Measurements from ENCODE around the gene DAPK3. TPM values are rescaled to one million over a fixed set of nuclear protein-coding genes. Genes with fewer than 3 reads are reported as not detected.
A peak's percentile ranks its signal among the peaks of the same experiment; 100 is the strongest.

Gene DAPK3
- total RNA-seq, 1 donor from 2014 or later: 105 TPM

DNA sequence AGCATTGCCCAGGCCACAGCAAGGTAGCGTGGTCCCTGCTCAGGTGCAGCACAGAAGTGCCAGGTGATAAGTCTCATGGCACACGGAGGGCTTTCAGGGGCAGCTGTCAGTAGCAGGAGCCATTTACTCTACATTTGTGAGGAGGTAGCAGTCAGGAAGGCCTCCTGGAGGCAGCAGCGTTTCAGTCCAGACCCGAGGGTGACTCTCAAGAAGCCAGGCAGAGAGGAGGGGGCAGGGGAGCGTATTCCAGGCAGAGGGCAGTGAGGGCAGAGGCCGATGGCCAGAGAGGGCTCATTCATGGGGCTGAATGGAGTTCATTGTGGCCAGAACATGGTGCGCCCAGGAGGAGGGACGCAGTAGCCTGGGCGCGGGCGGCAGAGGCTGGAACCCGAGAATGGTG lies 45.6 kb upstream of the DAPK3 start:
- peaks cover 22% of the 10 kb centered on the region for H3K36me3 ChIP-seq (ENCODE audit: control insufficient read depth, insufficient read depth, low read length)

DNA sequence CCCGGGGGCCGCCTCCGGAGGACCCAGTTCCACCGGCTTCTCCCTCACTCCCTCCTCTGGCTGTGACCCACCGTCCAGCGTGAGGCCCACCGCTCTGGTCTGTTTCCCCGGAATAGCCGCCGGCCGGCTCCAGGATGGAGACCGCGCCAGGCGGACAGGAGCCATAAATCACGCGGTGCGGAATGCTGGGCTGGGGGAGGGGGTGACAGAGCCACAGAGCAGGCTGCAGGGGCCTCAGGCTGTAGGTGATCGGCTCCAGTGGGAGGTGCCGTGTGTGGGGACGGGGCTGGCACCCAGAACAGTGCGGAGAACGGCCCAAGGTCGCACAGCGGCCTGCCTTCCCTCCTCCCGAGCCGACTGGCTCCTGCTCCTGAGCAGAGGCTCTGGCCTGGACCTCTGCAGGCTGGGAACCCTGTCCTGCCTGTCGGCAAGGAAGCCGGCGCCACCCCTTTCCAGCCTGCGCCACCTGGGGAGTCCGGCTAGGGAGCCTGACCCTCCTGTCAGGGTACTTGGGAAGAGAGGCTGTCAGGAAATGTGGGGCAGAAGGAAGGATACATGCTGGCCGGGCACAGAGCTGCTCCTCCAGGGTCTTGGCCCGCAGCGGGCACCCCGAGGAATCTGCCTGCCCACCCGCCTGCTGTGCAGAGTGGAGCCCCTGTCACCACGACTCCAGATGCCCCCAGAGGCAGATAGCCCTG lies 45.0 kb upstream of the DAPK3 start:
- H3K27me3 ChIP-seq (ENCODE audit: control insufficient read depth, insufficient read depth, low read length): no peaks in the 10 kb centered on the region
- DNase-seq (ENCODE audit: low read depth) (no peak), FAIRE-seq (no peak)
- H3K4me3 ChIP-seq (ENCODE audit: low read depth, low read length): no peak overlapping the region
- peaks cover 21% of the 10 kb centered on the region for H3K36me3 ChIP-seq (ENCODE audit: control insufficient read depth, insufficient read depth, low read length)
- TF ChIP-seq, protein P1, sequence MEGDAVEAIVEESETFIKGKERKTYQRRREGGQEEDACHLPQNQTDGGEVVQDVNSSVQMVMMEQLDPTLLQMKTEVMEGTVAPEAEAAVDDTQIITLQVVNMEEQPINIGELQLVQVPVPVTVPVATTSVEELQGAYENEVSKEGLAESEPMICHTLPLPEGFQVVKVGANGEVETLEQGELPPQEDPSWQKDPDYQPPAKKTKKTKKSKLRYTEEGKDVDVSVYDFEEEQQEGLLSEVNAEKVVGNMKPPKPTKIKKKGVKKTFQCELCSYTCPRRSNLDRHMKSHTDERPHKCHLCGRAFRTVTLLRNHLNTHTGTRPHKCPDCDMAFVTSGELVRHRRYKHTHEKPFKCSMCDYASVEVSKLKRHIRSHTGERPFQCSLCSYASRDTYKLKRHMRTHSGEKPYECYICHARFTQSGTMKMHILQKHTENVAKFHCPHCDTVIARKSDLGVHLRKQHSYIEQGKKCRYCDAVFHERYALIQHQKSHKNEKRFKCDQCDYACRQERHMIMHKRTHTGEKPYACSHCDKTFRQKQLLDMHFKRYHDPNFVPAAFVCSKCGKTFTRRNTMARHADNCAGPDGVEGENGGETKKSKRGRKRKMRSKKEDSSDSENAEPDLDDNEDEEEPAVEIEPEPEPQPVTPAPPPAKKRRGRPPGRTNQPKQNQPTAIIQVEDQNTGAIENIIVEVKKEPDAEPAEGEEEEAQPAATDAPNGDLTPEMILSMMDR (IDR thresholded peaks at IDR 0.05; ENCODE audit: insufficient read depth, low read length, severe bottlenecking): no peak

More for the DNA sequence above, 45.6 kb upstream of the DAPK3 start:
- FAIRE-seq (no peak), DNase-seq (ENCODE audit: low read depth) (no peak)
- no peaks in the 10 kb centered on the region for H3K27me3 ChIP-seq (ENCODE audit: control insufficient read depth, insufficient read depth, low read length)
- H3K4me3 ChIP-seq (ENCODE audit: low read depth, low read length): no peak overlapping the region
- TF ChIP-seq, protein P1 (IDR thresholded peaks at IDR 0.05; ENCODE audit: insufficient read depth, low read length, severe bottlenecking): no peak

DNA sequence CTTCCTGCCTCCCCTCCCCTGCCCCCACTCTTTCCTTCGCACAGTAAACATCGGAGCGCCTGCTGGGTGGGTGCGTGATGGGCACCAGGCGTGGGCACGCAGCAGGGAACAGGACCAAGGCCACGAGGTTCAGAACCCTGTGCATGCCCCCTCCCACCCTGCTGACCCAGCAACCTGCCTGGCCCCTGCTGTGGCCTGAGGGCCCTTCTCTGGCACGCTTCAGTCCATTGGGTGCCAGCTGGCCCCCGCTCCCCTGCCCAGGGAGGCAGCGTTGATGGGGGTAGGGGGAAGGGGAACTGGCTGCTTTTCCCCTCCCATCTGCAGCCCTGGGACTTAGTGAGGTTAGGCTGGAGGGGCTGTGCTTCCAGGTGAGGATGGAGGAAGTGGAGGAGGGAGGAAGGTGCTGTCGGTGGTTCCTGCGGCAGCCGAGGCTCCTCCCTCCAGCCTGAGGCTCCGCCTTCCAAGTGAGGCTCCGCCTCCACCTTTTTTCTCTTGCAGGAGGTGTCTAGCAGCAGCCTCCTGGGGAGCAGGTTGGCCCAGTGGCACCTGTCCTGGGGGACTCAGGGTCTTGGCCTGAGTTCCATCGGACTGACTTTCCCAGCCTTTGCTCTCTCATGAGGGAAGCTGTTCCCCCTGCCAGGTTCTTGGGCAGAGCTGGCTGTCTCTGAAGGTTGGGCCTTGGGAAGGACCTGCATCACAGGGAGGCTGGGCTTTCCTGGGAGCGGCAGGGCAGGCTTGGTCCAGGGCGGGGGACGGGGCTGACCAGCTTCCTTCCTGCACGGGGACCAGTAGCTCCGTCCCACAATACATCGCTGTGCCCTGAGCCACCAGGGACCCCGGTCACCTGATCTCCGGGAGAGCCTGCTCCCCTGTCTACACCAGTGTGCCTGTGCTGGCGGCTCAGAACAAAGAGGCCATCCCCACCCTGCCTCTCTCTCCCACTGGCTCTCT lies 43.9 kb upstream of the DAPK3 start:
- Histone ChIP-seq H3K27me3 (ENCODE audit: control insufficient read depth, insufficient read depth, low read length) (no peaks in the 10 kb centered on the region), H3K36me3 (ENCODE audit: control insufficient read depth, insufficient read depth, low read length) (peaks cover 22% of the 10 kb centered on the region), H3K4me3 (ENCODE audit: low read depth, low read length) (no peak overlapping the region)
- FAIRE-seq: no peak
- TF ChIP-seq, protein P1 (IDR thresholded peaks at IDR 0.05; ENCODE audit: insufficient read depth, low read length, severe bottlenecking): no peak
- no peak for DNase-seq (ENCODE audit: low read depth)

DNA sequence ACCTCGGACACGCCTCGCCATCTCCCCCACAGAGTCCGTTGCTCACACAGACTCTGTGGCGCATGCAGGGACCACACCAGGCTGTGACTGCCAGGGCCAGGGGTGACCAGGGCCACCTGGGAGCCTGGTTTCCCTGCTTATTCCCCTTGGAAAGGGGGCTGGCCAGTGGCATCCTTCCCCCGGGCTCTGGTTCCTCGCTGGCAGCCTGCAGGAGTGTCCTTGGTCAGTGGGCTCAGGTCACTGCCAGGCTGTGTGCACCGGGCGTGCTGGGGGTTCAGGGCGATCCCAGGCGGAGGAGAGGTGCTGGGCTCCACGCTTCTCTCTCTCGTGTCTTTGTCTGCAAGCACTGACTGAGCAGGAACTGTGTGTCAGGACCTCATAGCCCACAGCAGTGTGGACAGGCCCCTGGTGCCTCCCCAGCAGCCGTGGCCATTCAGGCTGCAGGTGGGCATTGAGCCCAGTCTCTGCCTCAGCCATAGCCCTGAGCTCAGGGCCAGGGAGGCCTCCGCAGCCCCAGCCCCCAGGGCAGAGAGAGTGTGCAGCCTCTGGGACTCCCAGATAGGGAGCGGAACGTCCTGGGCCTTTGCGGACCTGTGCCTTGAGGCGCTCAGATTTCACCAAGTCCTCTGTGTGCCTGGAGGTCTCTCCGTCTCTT lies 43.1 kb upstream of the DAPK3 start:
- Histone ChIP-seq H3K36me3 (ENCODE audit: control insufficient read depth, insufficient read depth, low read length) (peaks cover 22% of the 10 kb centered on the region), H3K27me3 (ENCODE audit: control insufficient read depth, insufficient read depth, low read length) (no peaks in the 10 kb centered on the region), H3K4me3 (ENCODE audit: low read depth, low read length) (no peak overlapping the region)
- peak; percentile 43 for FAIRE-seq
- DNase-seq (ENCODE audit: low read depth): no peak
- TF ChIP-seq, protein P1 (IDR thresholded peaks at IDR 0.05; ENCODE audit: insufficient read depth, low read length, severe bottlenecking): no peak

DNA sequence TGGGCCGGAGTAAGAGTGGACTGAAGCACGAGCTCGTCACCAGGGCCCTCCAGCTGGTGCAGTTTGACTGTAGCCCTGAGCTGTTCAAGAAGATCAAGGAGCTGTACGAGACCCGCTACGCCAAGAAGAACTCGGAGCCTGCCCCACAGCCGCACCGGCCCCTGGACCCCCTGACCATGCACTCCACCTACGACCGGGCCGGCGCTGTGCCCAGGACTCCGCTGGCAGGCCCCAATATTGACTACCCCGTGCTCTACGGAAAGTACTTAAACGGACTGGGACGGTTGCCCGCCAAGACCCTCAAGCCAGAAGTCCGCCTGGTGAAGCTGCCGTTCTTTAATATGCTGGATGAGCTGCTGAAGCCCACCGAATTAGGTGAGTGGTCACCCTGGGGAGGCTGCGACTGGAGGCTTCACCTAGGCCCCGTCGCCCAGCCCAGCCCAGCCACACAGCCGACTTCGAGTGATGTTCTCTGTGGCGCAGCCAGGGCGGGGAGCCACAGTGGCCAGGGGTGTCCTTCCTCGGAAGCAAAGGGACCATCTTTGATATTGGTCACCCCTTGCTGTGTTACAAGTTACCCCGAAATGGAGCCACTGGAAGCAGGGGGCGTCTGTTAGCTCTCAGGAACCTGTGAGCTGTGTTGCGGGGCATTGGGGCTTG lies 42.2 kb upstream of the DAPK3 start:
- FAIRE-seq (no peak), DNase-seq (ENCODE audit: low read depth) (no peak)
- no peak overlapping the region for H3K4me3 ChIP-seq (ENCODE audit: low read depth, low read length)
- peaks cover 22% of the 10 kb centered on the region for H3K36me3 ChIP-seq (ENCODE audit: control insufficient read depth, insufficient read depth, low read length)
- no peaks in the 10 kb centered on the region for H3K27me3 ChIP-seq (ENCODE audit: control insufficient read depth, insufficient read depth, low read length)
- TF ChIP-seq, protein P1 (IDR thresholded peaks at IDR 0.05; ENCODE audit: insufficient read depth, low read length, severe bottlenecking): no peak
